ENCODE results near the gene BCL11B. TPM values are rescaled to one million over a fixed set of nuclear protein-coding genes. Genes with fewer than 3 reads are reported as not detected.
"Not testable (repeated sequence)": the region's sequence is repeated elsewhere in the genome, so short reads cannot be mapped to it uniquely, and the experiment has no call there.

The BCL11B gene
- total RNA-seq, 2 donors from 2014 or later, result 0.19 to 0.43 TPM

DNA sequence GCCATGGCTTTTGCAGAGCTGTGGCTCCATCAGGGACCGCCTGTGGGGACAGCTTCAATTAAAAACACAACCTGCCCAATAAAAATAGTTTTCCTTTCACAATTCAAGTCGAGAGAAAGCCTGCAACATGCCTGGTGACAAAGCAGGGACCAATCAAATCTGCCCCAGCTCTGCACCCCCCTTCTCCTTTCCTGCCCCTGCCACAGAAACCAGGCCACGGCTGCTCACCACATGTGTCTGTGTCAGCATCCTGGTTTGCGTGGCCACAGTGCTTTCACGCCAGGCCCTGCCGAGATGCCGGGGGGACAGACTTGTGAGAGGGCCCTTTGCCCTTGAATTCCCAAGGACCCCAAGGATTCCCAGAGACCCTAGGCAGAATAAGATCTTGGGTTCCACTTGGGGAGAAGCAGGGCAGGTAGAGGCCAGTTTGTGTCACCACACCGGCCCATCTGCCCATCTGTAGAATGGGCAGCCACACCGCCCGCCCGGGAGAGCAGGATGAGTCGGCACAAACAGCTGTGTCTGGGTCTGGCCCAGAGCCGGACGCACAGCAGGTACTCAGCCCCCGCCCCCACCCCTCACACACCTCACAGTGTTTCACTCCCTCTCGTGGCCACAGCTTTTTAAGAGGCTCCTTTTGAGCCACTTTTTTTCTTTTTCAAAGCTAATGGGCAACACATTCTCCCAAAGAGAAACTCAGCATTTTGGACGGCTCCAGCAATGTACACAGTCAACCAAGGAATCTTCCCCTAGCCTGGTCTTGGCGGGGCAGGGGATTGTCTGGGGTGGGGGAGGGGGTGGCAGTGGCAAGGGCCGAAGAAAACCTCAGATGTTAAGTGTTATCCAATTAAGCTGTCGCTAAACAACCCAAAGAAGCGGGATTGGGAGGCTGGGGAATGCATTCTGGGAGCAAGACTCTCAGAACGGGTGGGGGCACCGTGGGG lies 41.5 kb downstream of the BCL11B start:
- no peak overlapping the region for H3K4me3 ChIP-seq
- TF ChIP-seq, protein P1, sequence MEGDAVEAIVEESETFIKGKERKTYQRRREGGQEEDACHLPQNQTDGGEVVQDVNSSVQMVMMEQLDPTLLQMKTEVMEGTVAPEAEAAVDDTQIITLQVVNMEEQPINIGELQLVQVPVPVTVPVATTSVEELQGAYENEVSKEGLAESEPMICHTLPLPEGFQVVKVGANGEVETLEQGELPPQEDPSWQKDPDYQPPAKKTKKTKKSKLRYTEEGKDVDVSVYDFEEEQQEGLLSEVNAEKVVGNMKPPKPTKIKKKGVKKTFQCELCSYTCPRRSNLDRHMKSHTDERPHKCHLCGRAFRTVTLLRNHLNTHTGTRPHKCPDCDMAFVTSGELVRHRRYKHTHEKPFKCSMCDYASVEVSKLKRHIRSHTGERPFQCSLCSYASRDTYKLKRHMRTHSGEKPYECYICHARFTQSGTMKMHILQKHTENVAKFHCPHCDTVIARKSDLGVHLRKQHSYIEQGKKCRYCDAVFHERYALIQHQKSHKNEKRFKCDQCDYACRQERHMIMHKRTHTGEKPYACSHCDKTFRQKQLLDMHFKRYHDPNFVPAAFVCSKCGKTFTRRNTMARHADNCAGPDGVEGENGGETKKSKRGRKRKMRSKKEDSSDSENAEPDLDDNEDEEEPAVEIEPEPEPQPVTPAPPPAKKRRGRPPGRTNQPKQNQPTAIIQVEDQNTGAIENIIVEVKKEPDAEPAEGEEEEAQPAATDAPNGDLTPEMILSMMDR (IDR thresholded peaks at IDR 0.05), result no peak
- peaks cover 0 to 22% of the 10 kb centered on the region in 2 donors for H3K9me3 ChIP-seq
- no peaks in the 10 kb centered on the region for H3K4me1 ChIP-seq
- H3K27ac ChIP-seq, result no peak overlapping the region
- DNase-seq (ENCODE audit: low spot score), result no peak
- peaks cover 0 to 3% of the 10 kb centered on the region in 2 donors for H3K27me3 ChIP-seq
- H3K36me3 ChIP-seq, result no peaks in the 10 kb centered on the region

DNA sequence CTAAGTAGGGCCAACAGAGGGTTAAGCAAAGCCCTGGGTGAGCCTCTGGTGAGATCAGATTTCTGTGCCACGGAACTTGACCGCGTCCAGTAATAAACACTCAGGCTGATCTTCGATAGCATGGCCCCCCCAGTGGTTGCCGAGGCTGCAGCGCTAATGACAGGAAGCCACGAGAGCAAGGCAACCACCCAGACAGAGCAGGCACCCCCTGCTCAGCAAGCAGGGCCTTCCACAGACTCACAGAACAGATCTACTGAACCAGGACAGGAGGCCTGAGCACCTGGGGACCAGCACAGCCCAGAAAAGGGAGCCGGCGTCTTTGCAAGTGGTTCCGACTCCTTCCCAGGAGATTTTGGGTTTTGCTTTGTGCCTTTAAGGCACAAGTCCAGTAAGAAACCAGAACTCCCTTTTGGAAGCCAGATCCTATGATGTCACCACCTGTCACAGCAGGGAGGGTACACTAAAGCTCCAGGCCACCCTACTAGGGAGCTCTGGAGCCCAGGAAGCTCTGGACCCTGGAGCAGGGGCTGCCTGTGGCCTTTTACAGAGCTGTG lies 42.3 kb downstream of the BCL11B start:
- Histone ChIP-seq H3K4me1 (no peaks in the 10 kb centered on the region), H3K4me3 (no peak overlapping the region), H3K36me3 (no peaks in the 10 kb centered on the region), H3K27ac (no peak overlapping the region), H3K9me3 (peaks cover 0 to 14% of the 10 kb centered on the region in 2 donors), H3K27me3 (no peaks in the 10 kb centered on the region)
- no peak for DNase-seq (ENCODE audit: low spot score)
- TF ChIP-seq, protein P1 (IDR thresholded peaks at IDR 0.05), result no peak

DNA sequence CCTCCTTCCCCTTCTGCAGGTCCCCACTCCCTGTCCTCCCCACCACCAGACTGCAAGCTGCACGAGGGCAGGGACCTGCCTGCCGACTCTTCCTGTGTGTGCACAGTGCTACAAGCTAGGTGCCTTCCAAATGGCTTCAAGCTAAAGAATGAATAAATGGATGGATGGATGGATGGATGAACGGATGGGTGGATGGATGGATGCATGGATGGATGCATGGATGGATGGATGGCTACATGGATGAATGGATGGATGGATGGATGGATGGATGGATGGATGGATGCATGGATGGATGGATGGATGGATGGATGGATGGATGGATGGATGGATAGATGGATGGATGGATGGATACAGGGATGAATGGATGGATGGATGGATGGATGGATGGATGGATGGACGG lies 43.2 kb downstream of the BCL11B start:
- H3K27ac ChIP-seq; H3K9me3 ChIP-seq; H3K4me3 ChIP-seq; H3K36me3 ChIP-seq; DNase-seq (ENCODE audit: low spot score); H3K4me1 ChIP-seq; H3K27me3 ChIP-seq: not testable (repeated sequence)

DNA sequence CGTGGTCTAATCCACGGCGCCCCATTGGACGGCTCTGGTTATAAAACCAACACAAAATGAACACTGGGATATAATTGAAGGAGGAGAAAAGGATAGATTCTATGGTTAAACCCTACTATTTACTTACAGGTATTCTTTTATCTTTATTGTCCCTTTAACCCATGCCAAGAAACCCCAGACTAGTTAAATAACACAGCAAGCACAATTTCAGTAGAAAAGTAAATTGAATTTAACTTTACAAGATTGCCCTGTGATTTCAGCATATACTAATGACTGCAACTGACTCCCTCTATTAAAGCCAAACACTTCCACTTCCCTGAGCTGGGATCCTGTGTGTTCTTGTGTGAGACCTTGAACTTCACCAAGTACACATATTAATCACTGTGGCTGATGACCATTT lies 45.3 kb downstream of the BCL11B start:
- no peaks in the 10 kb centered on the region for H3K4me1 ChIP-seq
- H3K9me3 ChIP-seq, result no peaks in the 10 kb centered on the region

DNA sequence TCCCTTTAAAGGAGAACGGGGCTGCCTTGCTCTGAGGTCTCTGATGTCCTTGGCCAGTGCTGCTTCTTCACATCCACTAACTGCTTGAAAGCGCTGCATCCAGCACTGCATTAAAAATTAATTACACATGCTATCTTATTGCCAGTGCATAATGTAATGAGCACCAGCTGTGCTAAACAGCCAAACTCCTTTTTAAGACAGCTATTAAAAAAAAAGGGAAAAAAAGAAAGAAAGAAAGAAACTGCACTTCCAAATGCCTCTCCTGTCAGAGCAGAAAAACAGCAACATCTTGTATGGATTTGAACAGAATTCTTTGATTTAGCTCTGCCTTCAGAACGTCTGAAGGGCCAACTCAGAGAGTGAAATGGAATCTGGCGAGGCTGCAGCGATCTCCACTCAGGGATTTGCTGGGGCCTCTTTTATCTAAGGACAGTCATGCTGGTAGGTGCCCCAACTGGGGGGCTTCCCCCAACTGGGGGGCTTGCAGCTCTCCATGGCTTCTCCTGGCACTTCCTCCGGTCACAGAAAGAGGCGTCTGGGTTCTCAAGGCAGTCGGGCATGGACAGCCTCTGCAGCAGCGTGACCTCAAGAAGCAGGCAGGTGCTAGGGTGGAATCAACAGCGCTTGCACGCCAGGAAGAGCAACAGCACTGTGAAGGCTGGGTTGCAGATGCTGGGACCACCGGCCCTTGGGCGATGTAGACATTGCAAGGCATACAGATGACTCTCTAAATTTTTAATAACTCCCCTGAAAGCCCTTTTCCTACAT lies 46.4 kb downstream of the BCL11B start:
- no peaks in the 10 kb centered on the region for H3K36me3 ChIP-seq
- H3K4me1 ChIP-seq, result no peaks in the 10 kb centered on the region
- no peak overlapping the region for H3K27ac ChIP-seq
- no peak for DNase-seq (ENCODE audit: low spot score)
- H3K4me3 ChIP-seq, result no peak overlapping the region
- TF ChIP-seq, protein P1 (IDR thresholded peaks at IDR 0.05), result no peak
- peaks cover 0 to 3% of the 10 kb centered on the region in 2 donors for H3K27me3 ChIP-seq
- H3K9me3 ChIP-seq, result no peaks in the 10 kb centered on the region

More for the DNA sequence above, 45.3 kb downstream of the BCL11B start:
- TF ChIP-seq, protein P1 (IDR thresholded peaks at IDR 0.05), result no peak
- no peak overlapping the region for H3K27ac ChIP-seq
- H3K4me3 ChIP-seq, result no peak overlapping the region
- H3K27me3 ChIP-seq, result peaks cover 0 to 3% of the 10 kb centered on the region in 2 donors
- DNase-seq (ENCODE audit: low spot score), result no peak
- H3K36me3 ChIP-seq, result no peaks in the 10 kb centered on the region

DNA sequence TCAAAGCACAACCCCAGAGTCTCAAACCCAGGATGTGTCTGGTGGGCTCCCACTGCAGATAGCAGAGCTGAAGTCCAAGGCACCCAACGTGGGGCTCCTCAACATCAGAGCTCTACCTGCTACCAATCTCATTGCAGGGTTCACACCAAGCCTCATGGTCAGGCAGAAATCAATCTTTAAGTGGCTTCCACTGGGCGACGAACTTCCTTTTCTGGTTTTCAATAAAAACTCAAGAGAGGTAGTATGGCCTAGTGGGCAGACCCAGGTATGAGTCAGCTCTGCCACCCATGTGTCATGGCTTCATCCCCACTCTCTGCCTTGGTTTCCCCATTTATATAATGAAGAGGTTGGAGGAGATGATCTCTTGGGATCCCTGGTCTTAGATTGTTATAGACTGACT lies 47.0 kb downstream of the BCL11B start:
- Histone ChIP-seq H3K9me3 (no peaks in the 10 kb centered on the region), H3K4me3 (no peak overlapping the region), H3K27ac (no peak overlapping the region), H3K4me1 (no peaks in the 10 kb centered on the region), H3K27me3 (peaks cover 0 to 3% of the 10 kb centered on the region in 2 donors), H3K36me3 (no peaks in the 10 kb centered on the region)
- TF ChIP-seq, protein P1 (IDR thresholded peaks at IDR 0.05), result no peak
- no peak for DNase-seq (ENCODE audit: low spot score)

Data from right atrium auricular region (tissue), 2 donors.